ENCODE results near the gene NDUFAB1. TPM values are rescaled to one million over a fixed set of nuclear protein-coding genes. Genes with fewer than 3 reads are reported as not detected.

The NDUFAB1 gene
- total and polyA plus RNA-seq, 2 of the 13 experiments (the other 11 are each of a cell fraction or from before 2014, with no cell fraction given) = 221 to 601 TPM

DNA sequence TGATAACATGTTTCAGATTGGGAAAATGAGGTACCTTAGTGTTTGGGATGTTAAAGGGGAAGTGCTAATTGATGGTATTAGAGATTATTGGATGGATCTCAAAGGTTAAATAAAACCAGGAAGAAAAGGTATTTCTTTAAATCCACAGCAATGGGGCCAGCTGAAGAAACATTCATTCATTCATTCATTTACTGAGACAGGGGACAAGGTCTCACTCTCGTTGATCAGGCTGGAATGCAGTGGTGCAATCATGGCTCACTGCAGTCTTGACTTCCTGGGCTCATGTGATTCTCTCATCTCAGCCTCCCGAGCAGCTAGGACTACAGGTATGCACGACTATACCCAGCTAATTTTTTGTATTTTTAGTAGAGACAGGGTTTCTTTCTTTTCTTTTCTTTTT, 58.7 kb downstream of the NDUFAB1 start (continued):
- TF ChIP-seq, protein P1, sequence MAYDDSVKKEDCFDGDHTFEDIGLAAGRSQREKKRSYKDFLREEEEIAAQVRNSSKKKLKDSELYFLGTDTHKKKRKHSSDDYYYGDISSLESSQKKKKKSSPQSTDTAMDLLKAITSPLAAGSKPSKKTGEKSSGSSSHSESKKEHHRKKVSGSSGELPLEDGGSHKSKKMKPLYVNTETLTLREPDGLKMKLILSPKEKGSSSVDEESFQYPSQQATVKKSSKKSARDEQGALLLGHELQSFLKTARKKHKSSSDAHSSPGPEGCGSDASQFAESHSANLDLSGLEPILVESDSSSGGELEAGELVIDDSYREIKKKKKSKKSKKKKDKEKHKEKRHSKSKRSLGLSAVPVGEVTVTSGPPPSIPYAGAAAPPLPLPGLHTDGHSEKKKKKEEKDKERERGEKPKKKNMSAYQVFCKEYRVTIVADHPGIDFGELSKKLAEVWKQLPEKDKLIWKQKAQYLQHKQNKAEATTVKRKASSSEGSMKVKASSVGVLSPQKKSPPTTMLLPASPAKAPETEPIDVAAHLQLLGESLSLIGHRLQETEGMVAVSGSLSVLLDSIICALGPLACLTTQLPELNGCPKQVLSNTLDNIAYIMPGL (CRISPR knock-in tag; IDR thresholded peaks at IDR 0.05; ENCODE audit: borderline replicate concordance in 1 of 2, low read depth in 1 of 2) = no peak
- TF ChIP-seq MIER2 (CRISPR knock-in tag; IDR thresholded peaks at IDR 0.05) (no peak), CAMTA2 (CRISPR knock-in tag; IDR thresholded peaks at IDR 0.05; ENCODE audit: borderline replicate concordance) (no peak), ZNF782 (CRISPR knock-in tag; IDR thresholded peaks at IDR 0.05; ENCODE audit: borderline replicate concordance) (no peak), NFIC (IDR thresholded peaks at IDR 0.05; ENCODE audit: low read length) (no peak), ZNF850 (CRISPR knock-in tag; conservative IDR thresholded peaks at IDR 0.05) (no peak), ZSCAN9 (CRISPR knock-in tag; IDR thresholded peaks at IDR 0.05; ENCODE audit: borderline replicate concordance) (peak; percentile 49; the same call in 1 of the 2 replicates)
- TF ChIP-seq, protein P2, sequence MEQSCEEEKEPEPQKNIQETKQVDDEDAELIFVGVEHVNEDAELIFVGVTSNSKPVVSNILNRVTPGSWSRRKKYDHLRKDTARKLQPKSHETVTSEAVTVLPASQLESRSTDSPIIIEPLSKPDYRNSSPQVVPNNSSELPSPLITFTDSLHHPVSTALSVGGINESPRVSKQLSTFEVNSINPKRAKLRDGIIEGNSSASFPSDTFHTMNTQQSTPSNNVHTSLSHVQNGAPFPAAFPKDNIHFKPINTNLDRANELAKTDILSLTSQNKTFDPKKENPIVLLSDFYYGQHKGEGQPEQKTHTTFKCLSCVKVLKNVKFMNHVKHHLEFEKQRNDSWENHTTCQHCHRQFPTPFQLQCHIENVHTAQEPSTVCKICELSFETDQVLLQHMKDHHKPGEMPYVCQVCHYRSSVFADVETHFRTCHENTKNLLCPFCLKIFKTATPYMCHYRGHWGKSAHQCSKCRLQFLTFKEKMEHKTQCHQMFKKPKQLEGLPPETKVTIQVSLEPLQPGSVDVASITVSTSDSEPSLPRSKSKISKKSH (CRISPR knock-in tag; IDR thresholded peaks at IDR 0.05; ENCODE audit: borderline replicate concordance) = no peak
- TF ChIP-seq, protein P3, sequence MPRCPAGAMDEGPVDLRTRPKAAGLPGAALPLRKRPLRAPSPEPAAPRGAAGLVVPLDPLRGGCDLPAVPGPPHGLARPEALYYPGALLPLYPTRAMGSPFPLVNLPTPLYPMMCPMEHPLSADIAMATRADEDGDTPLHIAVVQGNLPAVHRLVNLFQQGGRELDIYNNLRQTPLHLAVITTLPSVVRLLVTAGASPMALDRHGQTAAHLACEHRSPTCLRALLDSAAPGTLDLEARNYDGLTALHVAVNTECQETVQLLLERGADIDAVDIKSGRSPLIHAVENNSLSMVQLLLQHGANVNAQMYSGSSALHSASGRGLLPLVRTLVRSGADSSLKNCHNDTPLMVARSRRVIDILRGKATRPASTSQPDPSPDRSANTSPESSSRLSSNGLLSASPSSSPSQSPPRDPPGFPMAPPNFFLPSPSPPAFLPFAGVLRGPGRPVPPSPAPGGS (CRISPR knock-in tag; IDR thresholded peaks at IDR 0.05) = no peak
- TF ChIP-seq, protein P4, sequence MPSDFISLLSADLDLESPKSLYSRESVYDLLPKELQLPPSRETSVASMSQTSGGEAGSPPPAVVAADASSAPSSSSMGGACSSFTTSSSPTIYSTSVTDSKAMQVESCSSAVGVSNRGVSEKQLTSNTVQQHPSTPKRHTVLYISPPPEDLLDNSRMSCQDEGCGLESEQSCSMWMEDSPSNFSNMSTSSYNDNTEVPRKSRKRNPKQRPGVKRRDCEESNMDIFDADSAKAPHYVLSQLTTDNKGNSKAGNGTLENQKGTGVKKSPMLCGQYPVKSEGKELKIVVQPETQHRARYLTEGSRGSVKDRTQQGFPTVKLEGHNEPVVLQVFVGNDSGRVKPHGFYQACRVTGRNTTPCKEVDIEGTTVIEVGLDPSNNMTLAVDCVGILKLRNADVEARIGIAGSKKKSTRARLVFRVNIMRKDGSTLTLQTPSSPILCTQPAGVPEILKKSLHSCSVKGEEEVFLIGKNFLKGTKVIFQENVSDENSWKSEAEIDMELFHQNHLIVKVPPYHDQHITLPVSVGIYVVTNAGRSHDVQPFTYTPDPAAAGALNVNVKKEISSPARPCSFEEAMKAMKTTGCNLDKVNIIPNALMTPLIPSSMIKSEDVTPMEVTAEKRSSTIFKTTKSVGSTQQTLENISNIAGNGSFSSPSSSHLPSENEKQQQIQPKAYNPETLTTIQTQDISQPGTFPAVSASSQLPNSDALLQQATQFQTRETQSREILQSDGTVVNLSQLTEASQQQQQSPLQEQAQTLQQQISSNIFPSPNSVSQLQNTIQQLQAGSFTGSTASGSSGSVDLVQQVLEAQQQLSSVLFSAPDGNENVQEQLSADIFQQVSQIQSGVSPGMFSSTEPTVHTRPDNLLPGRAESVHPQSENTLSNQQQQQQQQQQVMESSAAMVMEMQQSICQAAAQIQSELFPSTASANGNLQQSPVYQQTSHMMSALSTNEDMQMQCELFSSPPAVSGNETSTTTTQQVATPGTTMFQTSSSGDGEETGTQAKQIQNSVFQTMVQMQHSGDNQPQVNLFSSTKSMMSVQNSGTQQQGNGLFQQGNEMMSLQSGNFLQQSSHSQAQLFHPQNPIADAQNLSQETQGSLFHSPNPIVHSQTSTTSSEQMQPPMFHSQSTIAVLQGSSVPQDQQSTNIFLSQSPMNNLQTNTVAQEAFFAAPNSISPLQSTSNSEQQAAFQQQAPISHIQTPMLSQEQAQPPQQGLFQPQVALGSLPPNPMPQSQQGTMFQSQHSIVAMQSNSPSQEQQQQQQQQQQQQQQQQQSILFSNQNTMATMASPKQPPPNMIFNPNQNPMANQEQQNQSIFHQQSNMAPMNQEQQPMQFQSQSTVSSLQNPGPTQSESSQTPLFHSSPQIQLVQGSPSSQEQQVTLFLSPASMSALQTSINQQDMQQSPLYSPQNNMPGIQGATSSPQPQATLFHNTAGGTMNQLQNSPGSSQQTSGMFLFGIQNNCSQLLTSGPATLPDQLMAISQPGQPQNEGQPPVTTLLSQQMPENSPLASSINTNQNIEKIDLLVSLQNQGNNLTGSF (CRISPR knock-in tag; IDR thresholded peaks at IDR 0.05) = no peak
- TF ChIP-seq, protein P5, sequence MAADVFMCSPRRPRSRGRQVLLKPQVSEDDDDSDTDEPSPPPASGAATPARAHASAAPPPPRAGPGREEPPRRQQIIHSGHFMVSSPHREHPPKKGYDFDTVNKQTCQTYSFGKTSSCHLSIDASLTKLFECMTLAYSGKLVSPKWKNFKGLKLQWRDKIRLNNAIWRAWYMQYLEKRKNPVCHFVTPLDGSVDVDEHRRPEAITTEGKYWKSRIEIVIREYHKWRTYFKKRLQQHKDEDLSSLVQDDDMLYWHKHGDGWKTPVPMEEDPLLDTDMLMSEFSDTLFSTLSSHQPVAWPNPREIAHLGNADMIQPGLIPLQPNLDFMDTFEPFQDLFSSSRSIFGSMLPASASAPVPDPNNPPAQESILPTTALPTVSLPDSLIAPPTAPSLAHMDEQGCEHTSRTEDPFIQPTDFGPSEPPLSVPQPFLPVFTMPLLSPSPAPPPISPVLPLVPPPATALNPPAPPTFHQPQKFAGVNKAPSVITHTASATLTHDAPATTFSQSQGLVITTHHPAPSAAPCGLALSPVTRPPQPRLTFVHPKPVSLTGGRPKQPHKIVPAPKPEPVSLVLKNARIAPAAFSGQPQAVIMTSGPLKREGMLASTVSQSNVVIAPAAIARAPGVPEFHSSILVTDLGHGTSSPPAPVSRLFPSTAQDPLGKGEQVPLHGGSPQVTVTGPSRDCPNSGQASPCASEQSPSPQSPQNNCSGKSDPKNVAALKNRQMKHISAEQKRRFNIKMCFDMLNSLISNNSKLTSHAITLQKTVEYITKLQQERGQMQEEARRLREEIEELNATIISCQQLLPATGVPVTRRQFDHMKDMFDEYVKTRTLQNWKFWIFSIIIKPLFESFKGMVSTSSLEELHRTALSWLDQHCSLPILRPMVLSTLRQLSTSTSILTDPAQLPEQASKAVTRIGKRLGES (CRISPR knock-in tag; IDR thresholded peaks at IDR 0.05; ENCODE audit: borderline replicate concordance) = no peak

All from HepG2 (cell line).